ENCODE results near the gene SDHAF4. TPM values are rescaled to one million over a fixed set of nuclear protein-coding genes. Genes with fewer than 3 reads are reported as not detected.
"Not testable (repeated sequence)": the region's sequence is repeated elsewhere in the genome, so short reads cannot be mapped to it uniquely, and the experiment has no call there.

SDHAF4 gene
- total RNA-seq, 1 donor from 2014 or later = 98.2 TPM

- no peaks in the 10 kb centered on the region for H3K27me3 ChIP-seq
- no peaks in the 10 kb centered on the region for H3K9me3 ChIP-seq (ENCODE audit: low read depth)
- no peak overlapping the region for H3K27ac ChIP-seq
- H3K4me1 Mint-ChIP-seq = peaks cover 11% of the 10 kb centered on the region
- peaks cover 11% of the 10 kb centered on the region for H3K9me3 Mint-ChIP-seq
- no peak overlapping the region for H3K4me3 ChIP-seq
- H3F3A ChIP-seq (ENCODE audit: low read depth) = peaks cover 7% of the 10 kb centered on the region
- peaks cover 6% of the 10 kb centered on the region for H3K27me3 Mint-ChIP-seq (ENCODE audit: insufficient read depth, low read depth)
- H3K4me2 ChIP-seq = no peak overlapping the region
- no peaks in the 10 kb centered on the region for H3K36me3 ChIP-seq
- no peak for DNase-seq (ENCODE audit: low spot score)
- H3K27ac Mint-ChIP-seq = no peak overlapping the region
- peaks cover 15% of the 10 kb centered on the region for H3K4me1 ChIP-seq
- no peak overlapping the region for H2AFZ ChIP-seq (replicated peaks)
- H3K9ac ChIP-seq = no peak overlapping the region
- H3K36me3 Mint-ChIP-seq = peaks cover 15% of the 10 kb centered on the region
- TF ChIP-seq EZH2 (IDR thresholded peaks at IDR 0.05) = no peak
- no peak for TF ChIP-seq CTCF (IDR thresholded peaks at IDR 0.05)
- no peak for TF ChIP-seq EZH2phosphoT487 (IDR thresholded peaks at IDR 0.05)
- H3K4me3 Mint-ChIP-seq = no peak overlapping the region
- H4K20me1 ChIP-seq (ENCODE audit: low read depth) = no peaks in the 10 kb centered on the region
- H3K79me2 ChIP-seq (ENCODE audit: low read depth) = no peaks in the 10 kb centered on the region
Measured at GRCh38 chr6:70599187-70599586, 32.5 kb downstream of the SDHAF4 start.

GRCh38 chr6:70601014-70601413 lies 34.3 kb downstream of the SDHAF4 start:
- Histone ChIP-seq H3K4me1 (peaks cover 15% of the 10 kb centered on the region), H3K9me3 (ENCODE audit: low read depth) (no peaks in the 10 kb centered on the region), H3K27me3 (no peaks in the 10 kb centered on the region), H3K79me2 (ENCODE audit: low read depth) (no peaks in the 10 kb centered on the region), H3F3A (ENCODE audit: low read depth) (peaks cover 7% of the 10 kb centered on the region), H3K4me3 (no peak overlapping the region), H3K9ac (no peak overlapping the region), H4K20me1 (ENCODE audit: low read depth) (no peaks in the 10 kb centered on the region), H3K27ac (no peak overlapping the region), H2AFZ (replicated peaks) (no peak overlapping the region), H3K4me2 (peak overlapping the region; percentile 31), H3K36me3 (no peaks in the 10 kb centered on the region)
- Mint-ChIP-seq H3K27me3 (ENCODE audit: insufficient read depth, low read depth) (peaks cover 5% of the 10 kb centered on the region), H3K27ac (no peak overlapping the region), H3K36me3 (peaks cover 10% of the 10 kb centered on the region), H3K9me3 (peaks cover 18% of the 10 kb centered on the region), H3K4me1 (peaks cover 11% of the 10 kb centered on the region), H3K4me3 (no peak overlapping the region)
- TF ChIP-seq CTCF (IDR thresholded peaks at IDR 0.05) = no peak
- TF ChIP-seq EZH2phosphoT487 (IDR thresholded peaks at IDR 0.05) = no peak
- TF ChIP-seq EZH2 (IDR thresholded peaks at IDR 0.05) = no peak
- peak; percentile 8 for DNase-seq (ENCODE audit: low spot score)

GRCh38 chr6:70604254-70604653 lies 37.5 kb downstream of the SDHAF4 start:
- Histone ChIP-seq H3K4me3 (no peak overlapping the region), H3F3A (ENCODE audit: low read depth) (peaks cover 7% of the 10 kb centered on the region), H2AFZ (replicated peaks) (no peak overlapping the region), H3K79me2 (ENCODE audit: low read depth) (no peaks in the 10 kb centered on the region), H3K27me3 (no peaks in the 10 kb centered on the region), H3K4me1 (peaks cover 15% of the 10 kb centered on the region), H3K36me3 (no peaks in the 10 kb centered on the region), H3K27ac (no peak overlapping the region), H4K20me1 (ENCODE audit: low read depth) (no peaks in the 10 kb centered on the region), H3K4me2 (no peak overlapping the region), H3K9me3 (ENCODE audit: low read depth) (no peaks in the 10 kb centered on the region), H3K9ac (no peak overlapping the region)
- Mint-ChIP-seq H3K4me1 (peaks cover 11% of the 10 kb centered on the region), H3K27ac (no peak overlapping the region), H3K36me3 (peaks cover 6% of the 10 kb centered on the region), H3K4me3 (no peak overlapping the region), H3K27me3 (ENCODE audit: insufficient read depth, low read depth) (peaks cover 5% of the 10 kb centered on the region), H3K9me3 (peaks cover 22% of the 10 kb centered on the region)
- TF ChIP-seq EZH2phosphoT487 (IDR thresholded peaks at IDR 0.05) = no peak
- TF ChIP-seq EZH2 (IDR thresholded peaks at IDR 0.05) = no peak
- TF ChIP-seq CTCF (IDR thresholded peaks at IDR 0.05) = no peak
- DNase-seq (ENCODE audit: low spot score) = no peak

GRCh38 chr6:70607371-70607770 lies 40.6 kb downstream of the SDHAF4 start:
- H3K27me3 Mint-ChIP-seq (ENCODE audit: insufficient read depth, low read depth); H3K27ac Mint-ChIP-seq; H3K4me1 Mint-ChIP-seq; H3K4me3 Mint-ChIP-seq; H3K36me3 Mint-ChIP-seq; H3K4me3 ChIP-seq; H3K27ac ChIP-seq; H3K79me2 ChIP-seq (ENCODE audit: low read depth); DNase-seq (ENCODE audit: low spot score); H4K20me1 ChIP-seq (ENCODE audit: low read depth); H3F3A ChIP-seq (ENCODE audit: low read depth); H3K27me3 ChIP-seq; H3K9me3 ChIP-seq (ENCODE audit: low read depth); H3K36me3 ChIP-seq; H2AFZ ChIP-seq (replicated peaks); H3K4me1 ChIP-seq; H3K9ac ChIP-seq; H3K4me2 ChIP-seq: not testable (repeated sequence)
- H3K9me3 Mint-ChIP-seq = peaks cover 28% of the 10 kb centered on the region

- not testable (repeated sequence) for H3K27me3 ChIP-seq; H3K27ac ChIP-seq; H3K4me1 ChIP-seq; H3K36me3 ChIP-seq; H3F3A ChIP-seq (ENCODE audit: low read depth); H3K4me3 ChIP-seq; DNase-seq (ENCODE audit: low spot score); H3K4me1 Mint-ChIP-seq; H3K36me3 Mint-ChIP-seq; H3K9ac ChIP-seq; H3K79me2 ChIP-seq (ENCODE audit: low read depth); H3K27ac Mint-ChIP-seq; H3K4me3 Mint-ChIP-seq; H4K20me1 ChIP-seq (ENCODE audit: low read depth); H3K9me3 ChIP-seq (ENCODE audit: low read depth); H2AFZ ChIP-seq (replicated peaks); H3K4me2 ChIP-seq; H3K27me3 Mint-ChIP-seq (ENCODE audit: insufficient read depth, low read depth)
- peaks cover 19% of the 10 kb centered on the region for H3K9me3 Mint-ChIP-seq
Measured at GRCh38 chr6:70609181-70609580, 42.5 kb downstream of the SDHAF4 start.

All from neural progenitor cell (in vitro differentiated cells).